ENCODE data around the gene SBF2. TPM values are rescaled to one million over a fixed set of nuclear protein-coding genes. Genes with fewer than 3 reads are reported as not detected.

SBF2 gene
- total and polyA plus RNA-seq, 9 of the 15 experiments (the other 6 are each of a cell fraction or from before 2014, with no cell fraction given): 0.80 to 9.5 (median 5.0) TPM

DNA sequence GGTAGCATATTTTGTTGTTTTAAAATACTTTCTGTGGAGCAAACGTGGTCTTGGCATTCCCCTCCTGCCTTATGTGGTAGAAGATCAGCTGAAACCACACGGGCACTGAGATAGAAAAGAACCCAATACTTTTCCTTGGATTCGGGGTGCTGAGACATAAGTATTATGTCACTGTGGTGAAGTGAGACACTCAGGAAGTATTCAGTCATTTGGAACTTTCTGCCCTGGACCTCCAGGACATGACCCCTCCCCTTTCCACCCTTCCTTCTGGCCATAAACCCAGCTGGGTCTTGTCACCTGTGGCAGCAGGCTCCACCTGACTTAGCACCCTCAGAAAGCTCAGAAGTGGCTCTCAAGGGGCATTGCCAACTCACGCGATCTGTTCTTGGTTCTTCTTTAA, 506.8 kb downstream of the SBF2 start:
- Histone ChIP-seq H3K9ac (ENCODE audit: insufficient read depth in 1 of 2, low read depth in 2 of 2, low read length in 2 of 2) (no peak overlapping the region), H2AFZ (ENCODE audit: low read depth, low read length) (no peak overlapping the region), H3K27ac (ENCODE audit: extremely low read depth, low read depth, low read length) (no peak overlapping the region), H3K9me3 (replicated peaks; ENCODE audit: control insufficient read depth, insufficient read depth, low read depth, low read length) (no peaks in the 10 kb centered on the region), H4K20me1 (replicated peaks; ENCODE audit: control insufficient read depth, insufficient read depth, low read length) (no peaks in the 10 kb centered on the region), H3K27me3 (ENCODE audit: control insufficient read depth in 2 of 2, insufficient read depth in 2 of 2, low read length in 2 of 2) (no peaks in the 10 kb centered on the region), H3K4me2 (ENCODE audit: insufficient read depth, low read length) (no peak overlapping the region), H3K4me1 (replicated peaks in 1 of 2; ENCODE audit: control insufficient read depth in 2 of 2, insufficient read depth in 2 of 2, low read length in 2 of 2) (peaks cover 7 to 40% of the 10 kb centered on the region in 2 experiments; a peak in 2 of 5 replicates), H3K79me2 (ENCODE audit: control insufficient read depth, insufficient read depth, low read length) (no peaks in the 10 kb centered on the region), H3K4me3 (no peak overlapping the region), H3K36me3 (ENCODE audit: control insufficient read depth, insufficient read depth, low read length) (no peaks in the 10 kb centered on the region), H3K9me1 (ENCODE audit: control insufficient read depth, insufficient read depth, low read length) (no peaks in the 10 kb centered on the region)
- BruUV-seq (replicated peaks): no TSS peak
- intact Hi-C loops (cut with micrococcal nuclease) (no loop called here), in situ Hi-C loops (cut with MboI) (no loop called here)
- POLR2A ChIA-PET: interaction anchor here (1.0 to 2.3 kb wide), 2 partner anchors 10 to 210 kb away, joined by 3 to 8 read pairs; no protein-coding TSS in a partner anchor
- CTCF ChIA-PET (ENCODE audit: low intra/inter-chr PET ratio): no interaction called here
- FAIRE-seq (no peak), ATAC-seq (no peak), DNase-seq (ENCODE audit: extremely low read depth in 1 of 4, low spot score in 3 of 4) (no peak)
- WGBS (ENCODE audit: insufficient coverage, low coverage, missing lambda C conversion rate): 81% methylated on average over 5 of the region's 5 CpGs
- TF ChIP-seq ARHGAP35 (IDR thresholded peaks at IDR 0.05; ENCODE audit: partially characterized antibody) (no peak), KLF1 (tag; IDR thresholded peaks at IDR 0.05) (no peak), RREB1 (CRISPR knock-in tag; IDR thresholded peaks at IDR 0.05) (no peak), THRB (CRISPR knock-in tag; conservative IDR thresholded peaks at IDR 0.05) (no peak), MAZ (CRISPR knock-in tag; conservative IDR thresholded peaks at IDR 0.05 in 1 of 2, IDR thresholded peaks at IDR 0.05 in 1 of 2) (no peak), ATF6 (CRISPR knock-in tag; IDR thresholded peaks at IDR 0.05) (no peak), ZNF79 (CRISPR knock-in tag; IDR thresholded peaks at IDR 0.05; ENCODE audit: low read depth) (no peak), ZNF324 (CRISPR knock-in tag; IDR thresholded peaks at IDR 0.05) (no peak)
- TF ChIP-seq, protein P1, sequence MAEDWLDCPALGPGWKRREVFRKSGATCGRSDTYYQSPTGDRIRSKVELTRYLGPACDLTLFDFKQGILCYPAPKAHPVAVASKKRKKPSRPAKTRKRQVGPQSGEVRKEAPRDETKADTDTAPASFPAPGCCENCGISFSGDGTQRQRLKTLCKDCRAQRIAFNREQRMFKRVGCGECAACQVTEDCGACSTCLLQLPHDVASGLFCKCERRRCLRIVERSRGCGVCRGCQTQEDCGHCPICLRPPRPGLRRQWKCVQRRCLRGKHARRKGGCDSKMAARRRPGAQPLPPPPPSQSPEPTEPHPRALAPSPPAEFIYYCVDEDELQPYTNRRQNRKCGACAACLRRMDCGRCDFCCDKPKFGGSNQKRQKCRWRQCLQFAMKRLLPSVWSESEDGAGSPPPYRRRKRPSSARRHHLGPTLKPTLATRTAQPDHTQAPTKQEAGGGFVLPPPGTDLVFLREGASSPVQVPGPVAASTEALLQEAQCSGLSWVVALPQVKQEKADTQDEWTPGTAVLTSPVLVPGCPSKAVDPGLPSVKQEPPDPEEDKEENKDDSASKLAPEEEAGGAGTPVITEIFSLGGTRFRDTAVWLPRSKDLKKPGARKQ (CRISPR knock-in tag; IDR thresholded peaks at IDR 0.05): no peak
